Measurements from ENCODE around the gene COBL. TPM values are rescaled to one million over a fixed set of nuclear protein-coding genes. Genes with fewer than 3 reads are reported as not detected.

Gene COBL
- total and polyA plus RNA-seq, 2 experiments from 2014 or later, result not detected

- Histone ChIP-seq H4K20me1 (ENCODE audit: insufficient read depth) (no peaks in the 10 kb centered on the region), H3K4me3 (no peak overlapping the region), H3K4me1 (ENCODE audit: insufficient read depth) (no peaks in the 10 kb centered on the region), H3K9me3 (ENCODE audit: low read depth) (no peaks in the 10 kb centered on the region), H3F3A (ENCODE audit: insufficient read depth) (no peaks in the 10 kb centered on the region), H3K36me3 (ENCODE audit: low read depth) (no peaks in the 10 kb centered on the region), H3K27me3 (replicated peaks; ENCODE audit: insufficient read depth) (peaks cover 14% of the 10 kb centered on the region; the same call in 1 of the 2 replicates), H3K9me2 (ENCODE audit: insufficient read depth) (no peaks in the 10 kb centered on the region), H3K4me2 (ENCODE audit: unreplicated experiment) (no peak overlapping the region), H3K27ac (no peak overlapping the region), H3K79me2 (ENCODE audit: insufficient read depth) (no peaks in the 10 kb centered on the region), H2AFZ (no peak overlapping the region), H3K9ac (no peak overlapping the region)
- no peak for TF ChIP-seq EZH2phosphoT487 (IDR thresholded peaks at IDR 0.05; ENCODE audit: insufficient read depth, low read depth)
- TF ChIP-seq EZH2 (IDR thresholded peaks at IDR 0.05; ENCODE audit: insufficient read depth, poor library complexity, severe bottlenecking), result no peak
- DNase-seq, result no peak
- 26 to 34% methylated on average over 3 of the region's 3 CpGs for WGBS, 2 experiments (ENCODE audit: low coverage in 1 of 2, low lambda C conversion rate in 2 of 2, missing lambda C conversion rate in 2 of 2)
- in situ Hi-C loops (cut with MboI), result no loop called here
These were observed 88.1 kb downstream of the COBL start for GRCh38 chr7:51228386-51228958.

GRCh38 chr7:51227861-51228260 is 88.7 kb downstream of the COBL start:
- 14 to 17% methylated on average over 6 of the region's 6 CpGs for WGBS, 2 experiments (ENCODE audit: low coverage in 1 of 2, low lambda C conversion rate in 2 of 2, missing lambda C conversion rate in 2 of 2)
- no peak overlapping the region for H3K27ac ChIP-seq
- no peak for TF ChIP-seq EZH2phosphoT487 (IDR thresholded peaks at IDR 0.05; ENCODE audit: insufficient read depth, low read depth)
- no peak for TF ChIP-seq EZH2 (IDR thresholded peaks at IDR 0.05; ENCODE audit: insufficient read depth, poor library complexity, severe bottlenecking)
- H3K4me1 ChIP-seq (ENCODE audit: insufficient read depth), result no peaks in the 10 kb centered on the region
- no peak overlapping the region for H3K4me3 ChIP-seq
- no peaks in the 10 kb centered on the region for H4K20me1 ChIP-seq (ENCODE audit: insufficient read depth)
- DNase-seq, result no peak
- no peak overlapping the region for H3K4me2 ChIP-seq (ENCODE audit: unreplicated experiment)
- in situ Hi-C loops (cut with MboI), result no loop called here
- H3K9me3 ChIP-seq (ENCODE audit: low read depth), result no peaks in the 10 kb centered on the region
- no peaks in the 10 kb centered on the region for H3K79me2 ChIP-seq (ENCODE audit: insufficient read depth)
- no peaks in the 10 kb centered on the region for H3K36me3 ChIP-seq (ENCODE audit: low read depth)
- H3K27me3 ChIP-seq (replicated peaks; ENCODE audit: insufficient read depth), result peaks cover 14% of the 10 kb centered on the region; the same call in 1 of the 2 replicates
- H3F3A ChIP-seq (ENCODE audit: insufficient read depth), result no peaks in the 10 kb centered on the region
- no peak overlapping the region for H2AFZ ChIP-seq
- no peak overlapping the region for H3K9ac ChIP-seq
- H3K9me2 ChIP-seq (ENCODE audit: insufficient read depth), result no peaks in the 10 kb centered on the region

GRCh38 chr7:51226916-51227535 is 89.6 kb downstream of the COBL start:
- WGBS, 2 experiments (ENCODE audit: low coverage in 1 of 2, low lambda C conversion rate in 2 of 2, missing lambda C conversion rate in 2 of 2), result 23 to 29% methylated on average over 10 of the region's 10 CpGs
- no peaks in the 10 kb centered on the region for H3K4me1 ChIP-seq (ENCODE audit: insufficient read depth)
- H3K4me3 ChIP-seq, result no peak overlapping the region
- DNase-seq, result no peak
- in situ Hi-C loops (cut with MboI), result no loop called here
- TF ChIP-seq EZH2phosphoT487 (IDR thresholded peaks at IDR 0.05; ENCODE audit: insufficient read depth, low read depth) (no peak), EZH2 (IDR thresholded peaks at IDR 0.05; ENCODE audit: insufficient read depth, poor library complexity, severe bottlenecking) (no peak)
- H2AFZ ChIP-seq, result no peak overlapping the region
- peaks cover 14% of the 10 kb centered on the region; the same call in 1 of the 2 replicates for H3K27me3 ChIP-seq (replicated peaks; ENCODE audit: insufficient read depth)
- H3K36me3 ChIP-seq (ENCODE audit: low read depth), result no peaks in the 10 kb centered on the region
- no peaks in the 10 kb centered on the region for H3K9me3 ChIP-seq (ENCODE audit: low read depth)
- H3K9ac ChIP-seq, result no peak overlapping the region
- no peaks in the 10 kb centered on the region for H3K79me2 ChIP-seq (ENCODE audit: insufficient read depth)
- no peaks in the 10 kb centered on the region for H3K9me2 ChIP-seq (ENCODE audit: insufficient read depth)
- H3K27ac ChIP-seq, result no peak overlapping the region
- H3K4me2 ChIP-seq (ENCODE audit: unreplicated experiment), result no peak overlapping the region
- no peaks in the 10 kb centered on the region for H4K20me1 ChIP-seq (ENCODE audit: insufficient read depth)
- H3F3A ChIP-seq (ENCODE audit: insufficient read depth), result no peaks in the 10 kb centered on the region

GRCh38 chr7:51226063-51226755 is 90.4 kb downstream of the COBL start:
- Histone ChIP-seq H3K9ac (no peak overlapping the region), H3K9me2 (ENCODE audit: insufficient read depth) (no peaks in the 10 kb centered on the region), H3K4me2 (ENCODE audit: unreplicated experiment) (no peak overlapping the region), H3F3A (ENCODE audit: insufficient read depth) (no peaks in the 10 kb centered on the region), H3K27ac (no peak overlapping the region), H3K79me2 (ENCODE audit: insufficient read depth) (no peaks in the 10 kb centered on the region), H3K36me3 (ENCODE audit: low read depth) (no peaks in the 10 kb centered on the region), H3K4me3 (no peak overlapping the region), H3K27me3 (replicated peaks; ENCODE audit: insufficient read depth) (peaks cover 14% of the 10 kb centered on the region; the same call in 1 of the 2 replicates), H3K9me3 (ENCODE audit: low read depth) (no peaks in the 10 kb centered on the region), H2AFZ (no peak overlapping the region), H3K4me1 (ENCODE audit: insufficient read depth) (no peaks in the 10 kb centered on the region), H4K20me1 (ENCODE audit: insufficient read depth) (no peaks in the 10 kb centered on the region)
- no peak for TF ChIP-seq EZH2phosphoT487 (IDR thresholded peaks at IDR 0.05; ENCODE audit: insufficient read depth, low read depth)
- no peak for TF ChIP-seq EZH2 (IDR thresholded peaks at IDR 0.05; ENCODE audit: insufficient read depth, poor library complexity, severe bottlenecking)
- in situ Hi-C loops (cut with MboI), result no loop called here
- DNase-seq, result peak; percentile 7
- WGBS, 2 experiments (ENCODE audit: low coverage in 1 of 2, low lambda C conversion rate in 2 of 2, missing lambda C conversion rate in 2 of 2), result 34 to 39% methylated on average over 8 of the region's 8 CpGs

Data from GM23248 (cell line).